Astrocyte of the spinal cord (primary cell): ENCODE data around the gene MCAT.

Experiments used
- DNase-seq: peaks from one replicate; pipeline ENCODE4 v3.0.0; 2011; ENCODE audit warnings: low read depth, low spot score
- H3K4me3 ChIP-seq: 2 replicates; pipeline ENCODE4 v1.5.1; 2011; ENCODE audit warnings: low read depth, mild to moderate bottlenecking, low read length, moderate library complexity
- CTCF ChIP-seq: IDR thresholded peaks from 2 replicates; pipeline ENCODE4 v1.5.1; 2012; ENCODE audit warnings: low read depth, mild to moderate bottlenecking, low read length, inconsistent platforms
- in situ Hi-C: cut with HindIII; loops from 2 replicates; pipeline ENCODE4 v1.10.0; 2017; ENCODE audit warnings: low sequenced_read_pairs

Gene MCAT

GRCh38 chr22:43167001-43167589 lies 23.9 kb upstream of the MCAT start:
- in situ Hi-C loops, result no loop called here
- no peak for TF ChIP-seq CTCF
- DNase-seq, result no peak
- H3K4me3 ChIP-seq, result no peak overlapping the region

GRCh38 chr22:43166132-43166930 lies 23.1 kb upstream of the MCAT start:
- in situ Hi-C loops, result no loop called here
- DNase-seq, result no peak
- no peak for TF ChIP-seq CTCF
- no peak overlapping the region for H3K4me3 ChIP-seq

GRCh38 chr22:43164636-43165035 lies 21.4 kb upstream of the MCAT start:
- no peak for TF ChIP-seq CTCF
- in situ Hi-C loops, result no loop called here

GRCh38 chr22:43163241-43163795 lies 20.1 kb upstream of the MCAT start:
- TF ChIP-seq CTCF, result no peak
- H3K4me3 ChIP-seq, result no peak overlapping the region
- in situ Hi-C loops, result no loop called here
- DNase-seq, result no peak

More at GRCh38 chr22:43164636-43165035, 21.4 kb upstream of the MCAT start:
- H3K4me3 ChIP-seq, result no peak overlapping the region
- DNase-seq, result no peak

DNA sequence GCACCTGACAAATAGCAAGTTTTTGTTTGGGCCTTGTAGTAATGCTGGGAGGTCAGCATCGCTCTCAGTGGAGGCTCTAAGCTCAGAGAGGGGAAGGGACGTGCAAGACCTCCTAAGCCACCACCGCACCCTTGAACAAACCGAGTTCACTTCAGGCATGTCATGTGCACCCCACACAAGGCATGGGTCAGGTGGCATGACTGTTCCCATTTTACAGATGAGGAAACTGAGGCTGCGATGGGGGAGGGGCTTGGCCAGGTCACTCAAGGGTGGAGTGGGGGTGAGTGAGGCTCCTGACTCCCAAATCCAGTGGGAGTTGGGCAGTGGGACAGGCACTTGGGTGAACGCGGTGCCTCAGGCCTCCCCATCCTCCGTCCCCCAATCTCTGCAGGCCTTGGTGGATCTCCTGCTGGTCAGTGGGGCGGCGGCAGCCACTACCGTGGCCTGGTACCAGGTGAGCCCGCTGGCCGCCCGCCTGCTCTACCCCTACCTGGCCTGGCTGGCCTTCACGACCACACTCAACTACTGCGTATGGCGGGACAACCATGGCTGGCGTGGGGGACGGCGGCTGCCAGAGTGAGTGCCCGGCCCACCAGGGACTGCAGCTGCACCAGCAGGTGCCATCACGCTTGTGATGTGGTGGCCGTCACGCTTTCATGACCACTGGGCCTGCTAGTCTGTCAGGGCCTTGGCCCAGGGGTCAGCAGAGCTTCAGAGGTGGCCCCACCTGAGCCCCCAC lies 19.4 kb upstream of the MCAT start:
- no peak for TF ChIP-seq CTCF
- DNase-seq, result no peak
- in situ Hi-C loops, result no loop called here
- H3K4me3 ChIP-seq, result no peak overlapping the region

DNA sequence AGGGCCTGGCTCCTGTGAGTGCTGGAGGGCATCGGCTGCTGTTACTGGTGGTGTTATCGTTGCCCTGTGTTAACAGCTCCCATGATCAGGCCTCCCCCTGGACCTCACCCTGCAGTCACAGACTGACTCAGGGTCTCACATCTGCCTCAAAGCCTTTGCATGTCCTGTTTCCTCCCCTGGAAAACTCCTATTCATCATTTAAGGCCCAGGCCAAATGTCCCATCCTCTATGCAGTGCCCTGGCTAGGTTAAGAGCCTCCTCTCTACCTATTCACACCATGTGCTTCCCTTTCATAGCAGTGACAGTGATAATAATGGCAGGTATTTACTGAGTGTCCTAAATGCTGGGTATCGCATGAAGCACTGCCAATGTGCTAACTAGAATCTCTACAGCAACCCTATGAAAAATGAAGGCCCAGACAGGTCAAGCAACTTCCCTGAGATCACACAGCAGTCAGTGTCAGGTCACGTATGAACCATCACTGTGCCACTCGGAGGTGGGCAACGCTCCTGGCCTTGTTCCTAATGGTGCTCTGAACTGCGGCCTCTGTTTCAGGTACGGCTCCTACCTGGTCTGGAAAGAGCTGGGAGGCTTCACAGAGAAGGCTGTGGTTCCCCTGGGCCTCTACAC lies 17.4 kb upstream of the MCAT start:
- DNase-seq, result no peak
- no peak overlapping the region for H3K4me3 ChIP-seq
- TF ChIP-seq CTCF, result no peak
- in situ Hi-C loops, result no loop called here
